Activated naive CD4-positive, alpha-beta T cell treated with anti-CD3 and anti-CD28 coated beads, Interleukin-2, amount 10 ng/mL, durations not matched to agents 5 hours and 36 hours (primary cell): ENCODE measurements around the gene STMN1. TPM values are rescaled to one million over a fixed set of nuclear protein-coding genes. Genes with fewer than 3 reads are reported as not detected.

ENCODE experiments used
- microRNA-seq: library from miRNA; unstranded; fragments of <30 nt; microRNA quantifications from one replicate; pipeline ENCODE4 v1.2.0, GENCODE V29; 2022; ENCODE audit warnings: borderline microRNAs expressed, borderline replicate concordance
- total RNA-seq, 2 experiments: library from RNA; stranded (reverse); gene quantifications; one replicate each; pipeline ENCODE4 v1.2.3, GENCODE V29; 2021

The STMN1 gene
- total RNA-seq: 100 to 1,000 TPM; 550 to 577 TPM

DNA sequence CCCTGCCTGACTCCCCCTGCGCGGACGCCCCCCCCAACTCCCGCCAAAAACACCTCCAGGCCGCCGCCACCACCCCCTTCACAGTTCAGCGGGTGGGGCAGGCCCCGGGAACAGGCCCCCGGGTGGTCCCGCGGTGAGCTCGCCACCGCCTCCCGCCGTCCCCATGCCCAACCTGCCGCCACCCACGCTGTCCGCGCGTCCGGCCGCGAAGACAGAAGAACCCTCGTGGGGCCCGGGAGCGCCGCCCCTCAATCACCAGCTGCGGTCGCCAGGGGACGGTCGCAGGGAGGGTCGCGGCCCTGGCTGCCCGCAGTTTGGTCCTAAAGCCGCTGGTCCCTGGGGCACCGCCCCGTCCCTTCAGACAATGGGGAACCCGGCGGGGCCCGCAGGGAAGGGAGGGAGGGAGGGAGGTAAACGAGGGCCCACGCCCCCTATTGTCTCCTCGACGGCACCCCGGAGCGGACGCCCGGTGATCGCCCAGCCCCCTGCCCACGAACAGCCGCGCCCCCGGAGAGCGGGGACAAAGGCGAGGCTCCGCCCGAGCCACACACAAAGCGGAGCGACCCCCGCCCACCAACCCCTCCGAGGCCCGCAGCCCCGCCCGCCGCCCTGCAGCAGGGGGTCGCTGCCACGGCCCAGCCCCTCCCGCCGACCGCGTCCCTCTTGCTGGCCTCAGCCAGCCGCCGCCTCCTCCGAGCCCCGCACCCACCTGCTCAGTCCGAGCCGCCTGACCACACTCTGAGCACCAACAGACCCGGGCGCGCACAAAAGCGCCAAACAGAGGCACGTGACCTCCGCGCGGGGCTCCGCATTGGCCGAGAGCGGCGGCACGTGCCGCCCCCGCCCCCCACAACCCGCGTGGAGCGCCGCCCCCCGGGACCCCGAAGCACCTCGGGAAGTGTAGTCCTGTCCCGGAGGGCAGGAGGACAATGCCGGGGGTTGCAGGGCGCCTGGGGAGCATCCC lies at the start of gene STMN1:
Gene STMN1 (minus strand): TSS at position 740 of the 964 bp plus-strand sequence. CDS start 1,743 bp downstream, outside the sequence.

DNA sequence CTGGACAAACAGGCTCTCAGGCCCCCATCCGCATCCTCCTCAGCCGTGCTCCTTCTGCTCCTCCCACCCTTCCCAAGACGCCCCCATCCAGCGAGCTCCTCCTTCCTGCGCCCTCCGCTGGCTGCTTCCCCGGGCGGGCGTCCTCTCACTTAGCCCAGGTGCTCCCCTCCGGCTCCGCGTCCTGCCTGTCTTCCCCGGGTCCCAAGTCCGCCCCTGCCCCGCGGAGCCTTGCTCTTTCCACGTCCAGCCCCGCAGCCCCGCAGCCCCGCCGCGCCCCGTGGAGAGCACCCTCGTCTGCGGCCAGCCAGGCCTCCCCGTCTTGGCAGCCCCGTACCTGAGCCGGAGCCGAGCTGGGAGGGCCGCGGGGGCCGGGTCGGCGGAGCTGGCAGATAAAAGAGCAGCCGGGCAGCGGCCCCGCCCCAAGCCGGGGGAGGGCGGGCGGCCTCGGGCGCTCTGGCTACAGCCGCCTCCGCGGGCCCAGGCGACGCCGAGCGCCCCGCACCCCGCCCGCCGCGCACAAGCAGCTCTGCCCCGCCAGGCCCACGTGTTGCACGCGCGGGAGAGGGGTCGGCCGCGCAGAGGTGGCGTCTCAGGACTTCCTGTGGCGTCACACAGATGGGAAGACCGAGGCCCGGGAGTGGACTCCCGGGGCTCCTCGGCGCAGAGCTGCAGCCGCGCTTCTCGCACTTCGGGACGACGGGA lies 30.9 kb downstream of the STMN1 start, which contains the start of gene PAQR7:
Gene PAQR7 (minus strand): TSS at position 555 of the 702 bp plus-strand sequence. CDS start 11,869 bp downstream, outside the sequence.

DNA sequence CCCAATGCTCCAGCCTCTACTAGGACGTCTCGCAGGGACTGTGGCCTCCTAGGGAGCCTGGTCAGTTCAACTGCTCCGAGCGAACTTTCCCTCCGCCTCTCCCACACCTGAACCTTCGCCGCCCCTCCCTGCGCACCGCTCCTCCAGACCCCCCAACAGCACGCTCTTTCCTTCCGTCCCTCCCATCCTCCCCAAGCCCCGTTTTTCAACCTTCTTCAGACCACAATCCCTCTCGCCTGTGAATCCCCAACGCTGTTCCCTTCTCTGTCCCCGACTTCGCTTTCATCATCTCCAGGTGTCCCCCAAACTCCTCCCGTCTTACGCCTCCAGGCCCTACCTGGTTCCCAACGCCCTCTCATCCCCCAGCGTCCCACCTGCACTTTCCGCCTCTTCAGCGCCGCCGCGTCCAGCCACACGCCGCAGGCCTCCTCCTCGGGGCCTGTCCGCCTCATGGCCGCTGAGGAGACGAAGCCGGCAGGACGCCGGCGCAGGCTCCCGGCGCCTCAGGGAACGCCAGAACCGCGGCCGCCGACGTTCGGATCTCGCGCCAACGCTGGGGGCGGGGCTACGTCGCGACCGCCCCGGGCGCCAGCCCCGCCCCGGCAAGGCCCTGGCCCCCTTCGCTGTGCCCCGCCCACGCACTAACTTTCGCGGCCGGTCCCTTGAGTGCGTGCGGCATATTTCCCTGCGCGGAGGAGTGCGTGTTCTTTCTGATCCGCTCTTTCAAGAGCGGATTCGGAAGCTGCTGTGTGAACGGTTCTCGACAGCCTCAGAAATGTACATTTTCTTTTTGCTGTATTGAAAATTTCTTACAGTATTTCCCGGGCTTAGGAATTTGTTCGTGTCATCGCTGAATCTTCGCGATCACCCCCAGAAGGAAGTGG lies 47.1 kb downstream of the STMN1 start, which contains the start of gene AUNIP:
Gene AUNIP (minus strand): TSS at position 552 of the 884 bp plus-strand sequence. CDS start 100 bp downstream, at position 452.

Small RNA genes within 50 kb of the gene (microRNA-seq; reads per million reads assigned to microRNA genes)
- not detected for gene MIR3917

Other genes starting within 250 kb of the STMN1 start
- 10 to 100 TPM; 13.4 to 14.3 TPM for gene SELENON, start 106.2 kb downstream of the STMN1 start, total RNA-seq
- 10 to 100 TPM; 44.0 to 45.6 TPM for gene MTFR1L, start 86.5 kb downstream of the STMN1 start, total RNA-seq
- 1 to 10 TPM; 3.0 to 4.4 TPM for gene AUNIP, start 47.0 kb downstream of the STMN1 start, total RNA-seq
- 1 to 10 TPM; 1.7 to 2.1 TPM for gene PAQR7, start 30.7 kb downstream of the STMN1 start, total RNA-seq
- 10 to 100 TPM in 1 of 2 experiments, 1 to 10 TPM in 1; 9.9 to 10.7 TPM for gene PAFAH2, start 91.6 kb upstream of the STMN1 start, total RNA-seq
- not detected for gene EXTL1, start 115.4 kb upstream of the STMN1 start, total RNA-seq
- gene SLC30A2, start 139.7 kb upstream of the STMN1 start, total RNA-seq: not detected
- under 1 TPM in 1 of 2 experiments, not detected in 1; 0.39 TPM for gene TRIM63, start 161.2 kb upstream of the STMN1 start, total RNA-seq
- 10 to 100 TPM; 20.7 TPM for gene PDIK1L, start 205.4 kb upstream of the STMN1 start, total RNA-seq